Trophoblast cell (in vitro differentiated cells and primary cell): Measurements from ENCODE around the gene TRIM56.
"Not testable (repeated sequence)": the region's sequence is repeated elsewhere in the genome, so short reads cannot be mapped to it uniquely, and the experiment has no call there.

Source experiments
- DNase-seq, 2 donors: peaks; one replicate each; pipeline ENCODE4 v3.0.0-alpha.2; 2016
- H2AFZ ChIP-seq: 2 replicates; pipeline ENCODE4 v1.6.1; 2013; ENCODE audit warnings: low read length, moderate library complexity, mild to moderate bottlenecking; ENCODE audit not compliant: insufficient read depth, poor library complexity
- H2AK5ac ChIP-seq: 2 replicates; pipeline ENCODE4 v1.6.1; 2013; ENCODE audit warnings: mild to moderate bottlenecking, low read length
- H2BK120ac ChIP-seq: 2 replicates; pipeline ENCODE4 v1.6.1; 2013; ENCODE audit warnings: low read length, mild to moderate bottlenecking, moderate library complexity; ENCODE audit not compliant: insufficient read depth, poor library complexity
- H2BK12ac ChIP-seq: 2 replicates; pipeline ENCODE4 v1.6.1; 2013; ENCODE audit warnings: mild to moderate bottlenecking, low read length, moderate library complexity
- H2BK5ac ChIP-seq: 2 replicates; pipeline ENCODE4 v1.6.1; 2013; ENCODE audit warnings: low read length, low read depth, moderate library complexity, mild to moderate bottlenecking; ENCODE audit not compliant: poor library complexity
- H3K14ac ChIP-seq: 2 replicates; pipeline ENCODE4 v1.6.1; 2013; ENCODE audit warnings: mild to moderate bottlenecking, low read length
- H3K18ac ChIP-seq: 2 replicates; pipeline ENCODE4 v1.6.1; 2013; ENCODE audit warnings: mild to moderate bottlenecking, low read length
- H3K23ac ChIP-seq: 2 replicates; pipeline ENCODE4 v1.6.1; 2013; ENCODE audit warnings: low read length
- H3K27ac ChIP-seq: 2 replicates; pipeline ENCODE4 v1.5.1; 2013; ENCODE audit warnings: low read depth, mild to moderate bottlenecking, inconsistent platforms, low read length, moderate library complexity
- H3K27me3 ChIP-seq: 2 replicates; pipeline ENCODE4 v1.6.1; 2013; ENCODE audit warnings: inconsistent platforms, mild to moderate bottlenecking, low read length, moderate library complexity; ENCODE audit not compliant: insufficient read depth
- H3K36me3 ChIP-seq, 2 experiments: 1 replicate in 1 of 2; 2 replicates in 1 of 2; pipeline ENCODE4 v1.6.1; 2013; ENCODE audit warnings: low read length in 2 of 2, mild to moderate bottlenecking in 2 of 2, moderate library complexity in 1 of 2; ENCODE audit not compliant: insufficient read depth in 2 of 2, control insufficient read depth in 1 of 2
- H3K4ac ChIP-seq: 2 replicates; pipeline ENCODE4 v1.6.1; 2013; ENCODE audit warnings: low read depth, mild to moderate bottlenecking, low read length, moderate library complexity
- H3K4me1 ChIP-seq, 2 experiments: 1 replicate in 1 of 2; 2 replicates in 1 of 2; pipeline ENCODE4 v1.6.1; 2013; ENCODE audit warnings: low read length in 2 of 2, mild to moderate bottlenecking in 2 of 2, moderate library complexity in 1 of 2; ENCODE audit not compliant: insufficient read depth in 2 of 2, control insufficient read depth in 1 of 2
- H3K4me2 ChIP-seq: 2 replicates; pipeline ENCODE4 v1.6.1; 2013; ENCODE audit warnings: inconsistent platforms, mild to moderate bottlenecking, low read length, moderate library complexity
- H3K4me3 ChIP-seq: 2 replicates; pipeline ENCODE4 v1.5.1; 2013; ENCODE audit warnings: mild to moderate bottlenecking, low read depth, low read length, inconsistent platforms
- H3K79me1 ChIP-seq: one replicate; pipeline ENCODE4 v1.6.1; 2013; ENCODE audit warnings: low read length
- H3K79me2 ChIP-seq: 2 replicates; pipeline ENCODE4 v1.6.1; 2013; ENCODE audit warnings: low read length, mild to moderate bottlenecking; ENCODE audit not compliant: control insufficient read depth, insufficient read depth, poor library complexity
- H3K9ac ChIP-seq: 2 replicates; pipeline ENCODE4 v1.6.1; 2013; ENCODE audit warnings: mild to moderate bottlenecking, low read length
- H3K9me3 ChIP-seq: 2 replicates; pipeline ENCODE4 v1.6.1; 2013; ENCODE audit warnings: low read depth, mild to moderate bottlenecking, control low read depth, inconsistent platforms, low read length; ENCODE audit not compliant: insufficient read depth
- H4K12ac ChIP-seq: 2 replicates; pipeline ENCODE4 v1.6.1; 2013; ENCODE audit warnings: low read depth, mild to moderate bottlenecking, low read length, moderate library complexity
- H4K8ac ChIP-seq: 2 replicates; pipeline ENCODE4 v1.6.1; 2013; ENCODE audit warnings: low read depth, mild to moderate bottlenecking, low read length, moderate library complexity
- H4K91ac ChIP-seq: one replicate; pipeline ENCODE4 v1.6.1; 2013; ENCODE audit warnings: low read depth, mild to moderate bottlenecking, low read length, moderate library complexity
- WGBS: extraction: QIAGEN DNeasy Blood & Tissue Kit; methylation state at CpG from one replicate; pipeline ENCODE4 v1.1.7; 2013; ENCODE audit warnings: missing lambda C conversion rate; ENCODE audit not compliant: insufficient read length, insufficient coverage; ENCODE audit errors: extremely low coverage; 5-methylcytosine and 5-hydroxymethylcytosine counted together

Gene TRIM56

GRCh38 chr7:101089876-101090275, 4.6 kb downstream of the TRIM56 start:
- no peak overlapping the region for H3K23ac ChIP-seq

GRCh38 chr7:101092266-101092905, 7.1 kb downstream of the TRIM56 start:
- H3K4ac ChIP-seq, H3K27me3 ChIP-seq, H3K79me1 ChIP-seq, H3K36me3 ChIP-seq, H2AFZ ChIP-seq, DNase-seq, H3K27ac ChIP-seq, H4K91ac ChIP-seq, H3K79me2 ChIP-seq, H4K12ac ChIP-seq, H3K4me1 ChIP-seq, H3K23ac ChIP-seq, H2BK5ac ChIP-seq, H2AK5ac ChIP-seq, H4K8ac ChIP-seq, H3K14ac ChIP-seq, H3K18ac ChIP-seq, H3K9me3 ChIP-seq, H3K4me3 ChIP-seq, H3K9ac ChIP-seq, H2BK12ac ChIP-seq, H2BK120ac ChIP-seq, H3K4me2 ChIP-seq: not testable (repeated sequence)
- WGBS, result no CpG with 5 or more reads among the region's 53 CpGs

More at GRCh38 chr7:101089876-101090275, 4.6 kb downstream of the TRIM56 start:
- Histone ChIP-seq H2AFZ (no peak overlapping the region), H4K91ac (no peak overlapping the region), H2AK5ac (no peak overlapping the region), H3K27me3 (no peaks in the 10 kb centered on the region), H3K4ac (no peak overlapping the region), H3K9me3 (peaks cover 5% of the 10 kb centered on the region), H4K8ac (no peak overlapping the region), H3K4me2 (no peak overlapping the region), H3K79me2 (no peaks in the 10 kb centered on the region), H3K9ac (no peak overlapping the region), H3K27ac (no peak overlapping the region), H2BK5ac (no peak overlapping the region), H3K79me1 (peaks cover 6% of the 10 kb centered on the region), H3K4me1 (peaks cover 0 to 8% of the 10 kb centered on the region in 2 experiments), H3K14ac (no peak overlapping the region), H4K12ac (no peak overlapping the region), H3K36me3 (peaks cover 4 to 8% of the 10 kb centered on the region in 2 experiments), H2BK12ac (no peak overlapping the region), H3K4me3 (no peak overlapping the region), H2BK120ac (no peak overlapping the region), H3K18ac (no peak overlapping the region)
- no peak for DNase-seq
- no CpG with 5 or more reads among the region's 9 CpGs for WGBS

- Histone ChIP-seq H2AK5ac (no peak overlapping the region), H2AFZ (no peak overlapping the region), H3K79me2 (no peaks in the 10 kb centered on the region), H4K8ac (no peak overlapping the region), H4K12ac (no peak overlapping the region), H2BK12ac (no peak overlapping the region), H3K27me3 (no peaks in the 10 kb centered on the region), H3K27ac (no peak overlapping the region), H2BK5ac (no peak overlapping the region), H3K18ac (no peak overlapping the region), H3K4me3 (no peak overlapping the region), H3K79me1 (peaks cover 2% of the 10 kb centered on the region), H3K4me1 (peaks cover 0 to 4% of the 10 kb centered on the region in 2 experiments), H3K4ac (no peak overlapping the region), H3K23ac (no peak overlapping the region), H3K14ac (no peak overlapping the region), H3K9ac (no peak overlapping the region), H3K9me3 (peaks cover 5% of the 10 kb centered on the region), H3K4me2 (no peak overlapping the region), H3K36me3 (peaks cover 0 to under 1% of the 10 kb centered on the region in 2 experiments), H2BK120ac (no peak overlapping the region), H4K91ac (no peak overlapping the region)
- peak; percentile 71 to 87 for DNase-seq
- no CpG with 5 or more reads among the region's 4 CpGs for WGBS
Measured at GRCh38 chr7:101093906-101094305, 8.6 kb downstream of the TRIM56 start.

GRCh38 chr7:101094376-101094775, 9.1 kb downstream of the TRIM56 start:
- DNase-seq, result no peak
- no CpG with 5 or more reads among the region's 9 CpGs for WGBS
- Histone ChIP-seq H3K27ac (no peak overlapping the region), H4K91ac (peak overlapping the region; percentile 35), H3K14ac (no peak overlapping the region), H2BK12ac (peak overlapping the region; percentile 45), H3K9ac (no peak overlapping the region), H3K18ac (peak overlapping the region; percentile 66), H2BK120ac (no peak overlapping the region), H3K79me2 (no peaks in the 10 kb centered on the region), H3K4me3 (no peak overlapping the region), H4K12ac (no peak overlapping the region), H3K23ac (no peak overlapping the region), H3K4me1 (peaks cover 3 to 4% of the 10 kb centered on the region in 2 experiments), H2AFZ (peak overlapping the region; percentile 39), H2AK5ac (no peak overlapping the region), H3K4me2 (no peak overlapping the region), H3K79me1 (peaks cover 6% of the 10 kb centered on the region), H3K9me3 (peaks cover 5% of the 10 kb centered on the region), H3K4ac (no peak overlapping the region), H3K27me3 (no peaks in the 10 kb centered on the region), H3K36me3 (no peaks in the 10 kb centered on the region), H2BK5ac (peak overlapping the region; percentile 19), H4K8ac (no peak overlapping the region)
